ENCODE data around the gene WDR72. TPM values are rescaled to one million over a fixed set of nuclear protein-coding genes. Genes with fewer than 3 reads are reported as not detected.

WDR72 gene
- polyA plus RNA-seq, 1 donor from 2014 or later = 0.05 TPM

DNA sequence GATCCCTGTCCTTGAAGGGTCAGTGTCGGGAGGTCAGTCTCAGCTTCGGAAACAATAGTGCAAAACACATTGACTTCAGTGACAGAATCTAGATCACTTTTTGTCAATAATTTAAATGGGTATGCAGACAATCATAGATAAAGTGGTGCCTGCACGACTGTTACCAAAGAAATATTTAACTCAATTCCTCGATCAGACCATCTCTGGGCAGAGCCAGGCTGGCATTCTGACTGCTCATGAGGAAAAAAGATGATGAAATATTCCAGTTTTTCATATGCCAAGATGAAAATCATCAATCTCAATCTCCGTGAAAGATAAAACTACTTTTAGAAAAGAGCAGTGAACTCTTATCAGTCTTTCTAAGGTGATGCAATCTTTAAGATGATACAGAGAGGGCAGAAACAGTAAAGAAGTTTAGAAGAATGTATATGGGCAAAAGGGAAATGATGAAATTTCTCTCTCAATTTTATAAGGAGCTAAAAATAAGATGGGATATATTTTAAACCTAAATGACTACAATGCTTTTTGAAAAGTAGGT, 169.9 kb downstream of the WDR72 start:
- Histone ChIP-seq H3K79me2 (replicated peaks; ENCODE audit: insufficient read depth, low read length) (no peaks in the 10 kb centered on the region), H3K9ac (ENCODE audit: low read length) (no peak overlapping the region), H3K4me2 (ENCODE audit: low read length) (no peak overlapping the region), H3K9me3 (ENCODE audit: low read length) (no peaks in the 10 kb centered on the region), H3K4me3 (ENCODE audit: low read length) (no peak overlapping the region), H3K27ac (ENCODE audit: low read length) (no peak overlapping the region), H2AFZ (ENCODE audit: low read depth, low read length) (no peak overlapping the region), H3K9me2 (ENCODE audit: insufficient read depth, low read length) (no peaks in the 10 kb centered on the region), H3K36me3 (ENCODE audit: insufficient read depth, low read length) (no peaks in the 10 kb centered on the region), H4K20me1 (ENCODE audit: insufficient read depth) (no peaks in the 10 kb centered on the region), H3F3A (ENCODE audit: insufficient read depth, low read length, poor library complexity, severe bottlenecking) (no peaks in the 10 kb centered on the region), H3K27me3 (ENCODE audit: insufficient read depth, low read depth, low read length) (no peaks in the 10 kb centered on the region)
- TF ChIP-seq TAF1 (IDR thresholded peaks at IDR 0.05; ENCODE audit: low read depth) = no peak

DNA sequence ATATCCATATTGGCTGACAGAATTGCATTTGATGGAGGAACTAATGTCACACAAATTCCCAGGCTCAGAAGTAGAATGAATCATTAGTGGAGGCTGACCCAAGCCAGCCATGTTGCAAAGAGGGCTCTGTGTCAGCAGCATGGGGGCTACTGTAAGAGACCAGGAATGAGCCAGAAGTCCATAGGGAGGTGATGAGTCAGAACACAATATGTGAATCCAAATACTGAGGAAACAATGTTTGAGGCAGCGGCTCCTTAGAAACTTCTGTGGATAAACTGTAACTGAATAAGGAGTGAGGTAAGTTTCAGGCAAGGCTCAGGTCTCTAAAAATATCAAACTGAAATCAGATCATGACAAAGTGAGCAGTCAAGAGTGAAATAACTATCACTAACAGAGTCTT, 170.7 kb downstream of the WDR72 start:
- H3K9me2 ChIP-seq (ENCODE audit: insufficient read depth, low read length) = no peaks in the 10 kb centered on the region
- H4K20me1 ChIP-seq (ENCODE audit: insufficient read depth) = no peaks in the 10 kb centered on the region
- TF ChIP-seq MXI1 (conservative IDR thresholded peaks at IDR 0.05; ENCODE audit: poor library complexity, severe bottlenecking) = no peak
- no peak for TF ChIP-seq SMC3 (conservative IDR thresholded peaks at IDR 0.05; ENCODE audit: poor library complexity)
- TF ChIP-seq RAD21 (conservative IDR thresholded peaks at IDR 0.05) = no peak
- no peak for TF ChIP-seq EP300 (conservative IDR thresholded peaks at IDR 0.05; ENCODE audit: poor library complexity, severe bottlenecking)
- TF ChIP-seq, protein P1, sequence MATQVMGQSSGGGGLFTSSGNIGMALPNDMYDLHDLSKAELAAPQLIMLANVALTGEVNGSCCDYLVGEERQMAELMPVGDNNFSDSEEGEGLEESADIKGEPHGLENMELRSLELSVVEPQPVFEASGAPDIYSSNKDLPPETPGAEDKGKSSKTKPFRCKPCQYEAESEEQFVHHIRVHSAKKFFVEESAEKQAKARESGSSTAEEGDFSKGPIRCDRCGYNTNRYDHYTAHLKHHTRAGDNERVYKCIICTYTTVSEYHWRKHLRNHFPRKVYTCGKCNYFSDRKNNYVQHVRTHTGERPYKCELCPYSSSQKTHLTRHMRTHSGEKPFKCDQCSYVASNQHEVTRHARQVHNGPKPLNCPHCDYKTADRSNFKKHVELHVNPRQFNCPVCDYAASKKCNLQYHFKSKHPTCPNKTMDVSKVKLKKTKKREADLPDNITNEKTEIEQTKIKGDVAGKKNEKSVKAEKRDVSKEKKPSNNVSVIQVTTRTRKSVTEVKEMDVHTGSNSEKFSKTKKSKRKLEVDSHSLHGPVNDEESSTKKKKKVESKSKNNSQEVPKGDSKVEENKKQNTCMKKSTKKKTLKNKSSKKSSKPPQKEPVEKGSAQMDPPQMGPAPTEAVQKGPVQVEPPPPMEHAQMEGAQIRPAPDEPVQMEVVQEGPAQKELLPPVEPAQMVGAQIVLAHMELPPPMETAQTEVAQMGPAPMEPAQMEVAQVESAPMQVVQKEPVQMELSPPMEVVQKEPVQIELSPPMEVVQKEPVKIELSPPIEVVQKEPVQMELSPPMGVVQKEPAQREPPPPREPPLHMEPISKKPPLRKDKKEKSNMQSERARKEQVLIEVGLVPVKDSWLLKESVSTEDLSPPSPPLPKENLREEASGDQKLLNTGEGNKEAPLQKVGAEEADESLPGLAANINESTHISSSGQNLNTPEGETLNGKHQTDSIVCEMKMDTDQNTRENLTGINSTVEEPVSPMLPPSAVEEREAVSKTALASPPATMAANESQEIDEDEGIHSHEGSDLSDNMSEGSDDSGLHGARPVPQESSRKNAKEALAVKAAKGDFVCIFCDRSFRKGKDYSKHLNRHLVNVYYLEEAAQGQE (IDR thresholded peaks at IDR 0.05; ENCODE audit: borderline replicate concordance) = no peak
- no peak for TF ChIP-seq TAF1 (IDR thresholded peaks at IDR 0.05; ENCODE audit: low read depth)
- TF ChIP-seq, protein P2, sequence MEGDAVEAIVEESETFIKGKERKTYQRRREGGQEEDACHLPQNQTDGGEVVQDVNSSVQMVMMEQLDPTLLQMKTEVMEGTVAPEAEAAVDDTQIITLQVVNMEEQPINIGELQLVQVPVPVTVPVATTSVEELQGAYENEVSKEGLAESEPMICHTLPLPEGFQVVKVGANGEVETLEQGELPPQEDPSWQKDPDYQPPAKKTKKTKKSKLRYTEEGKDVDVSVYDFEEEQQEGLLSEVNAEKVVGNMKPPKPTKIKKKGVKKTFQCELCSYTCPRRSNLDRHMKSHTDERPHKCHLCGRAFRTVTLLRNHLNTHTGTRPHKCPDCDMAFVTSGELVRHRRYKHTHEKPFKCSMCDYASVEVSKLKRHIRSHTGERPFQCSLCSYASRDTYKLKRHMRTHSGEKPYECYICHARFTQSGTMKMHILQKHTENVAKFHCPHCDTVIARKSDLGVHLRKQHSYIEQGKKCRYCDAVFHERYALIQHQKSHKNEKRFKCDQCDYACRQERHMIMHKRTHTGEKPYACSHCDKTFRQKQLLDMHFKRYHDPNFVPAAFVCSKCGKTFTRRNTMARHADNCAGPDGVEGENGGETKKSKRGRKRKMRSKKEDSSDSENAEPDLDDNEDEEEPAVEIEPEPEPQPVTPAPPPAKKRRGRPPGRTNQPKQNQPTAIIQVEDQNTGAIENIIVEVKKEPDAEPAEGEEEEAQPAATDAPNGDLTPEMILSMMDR (IDR thresholded peaks at IDR 0.05; ENCODE audit: poor library complexity, severe bottlenecking) = no peak
- no peak for TF ChIP-seq EZH2 (IDR thresholded peaks at IDR 0.05; ENCODE audit: borderline replicate concordance, insufficient read depth, low read length, poor library complexity, severe bottlenecking)
- no peak for TF ChIP-seq POLR2AphosphoS5 (IDR thresholded peaks at IDR 0.05)
- no peaks in the 10 kb centered on the region for H3F3A ChIP-seq (ENCODE audit: insufficient read depth, low read length, poor library complexity, severe bottlenecking)
- no peak overlapping the region for H3K4me2 ChIP-seq (ENCODE audit: low read length)
- no peak overlapping the region for H3K9ac ChIP-seq (ENCODE audit: low read length)
- no peaks in the 10 kb centered on the region for H3K79me2 ChIP-seq (replicated peaks; ENCODE audit: insufficient read depth, low read length)
- no peak overlapping the region for H3K4me3 ChIP-seq (ENCODE audit: low read length)
- no peak overlapping the region for H2AFZ ChIP-seq (ENCODE audit: low read depth, low read length)
- H3K9me3 ChIP-seq (ENCODE audit: low read length) = no peaks in the 10 kb centered on the region
- H3K27ac ChIP-seq (ENCODE audit: low read length) = no peak overlapping the region
- H3K27me3 ChIP-seq (ENCODE audit: insufficient read depth, low read depth, low read length) = no peaks in the 10 kb centered on the region
- no peaks in the 10 kb centered on the region for H3K36me3 ChIP-seq (ENCODE audit: insufficient read depth, low read length)

DNA sequence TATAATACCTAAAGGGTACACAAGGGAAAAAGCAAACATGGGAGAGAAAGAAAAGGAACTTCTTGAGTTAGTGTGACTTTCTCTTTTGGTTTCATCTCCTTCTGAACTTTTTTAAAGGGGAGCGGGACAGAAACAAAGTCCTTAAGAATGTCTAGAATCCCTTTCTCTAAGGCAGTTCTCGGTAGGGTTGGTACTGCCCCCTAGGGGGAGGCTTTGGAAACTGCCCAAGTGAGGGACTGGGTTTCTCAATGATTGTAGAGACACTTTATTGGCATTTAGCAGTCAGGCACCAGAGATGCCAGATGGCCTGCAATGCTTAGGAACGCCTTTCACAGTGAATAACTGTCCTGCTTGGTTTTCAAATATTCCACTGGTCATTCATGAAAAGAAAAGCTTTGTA, 172.7 kb downstream of the WDR72 start:
- H3K27me3 ChIP-seq (ENCODE audit: insufficient read depth, low read depth, low read length) = no peaks in the 10 kb centered on the region
- H3K4me3 ChIP-seq (ENCODE audit: low read length) = no peak overlapping the region
- peak overlapping the region; percentile 25 for H3K27ac ChIP-seq (ENCODE audit: low read length)
- H2AFZ ChIP-seq (ENCODE audit: low read depth, low read length) = no peak overlapping the region
- TF ChIP-seq, protein P2 (IDR thresholded peaks at IDR 0.05; ENCODE audit: poor library complexity, severe bottlenecking) = peak; percentile 18
- TF ChIP-seq TAF1 (IDR thresholded peaks at IDR 0.05; ENCODE audit: low read depth) = no peak
- H3K9me2 ChIP-seq (ENCODE audit: insufficient read depth, low read length) = no peaks in the 10 kb centered on the region
- no peaks in the 10 kb centered on the region for H3F3A ChIP-seq (ENCODE audit: insufficient read depth, low read length, poor library complexity, severe bottlenecking)
- H4K20me1 ChIP-seq (ENCODE audit: insufficient read depth) = no peaks in the 10 kb centered on the region
- no peak overlapping the region for H3K4me2 ChIP-seq (ENCODE audit: low read length)
- H3K36me3 ChIP-seq (ENCODE audit: insufficient read depth, low read length) = no peaks in the 10 kb centered on the region
- H3K9me3 ChIP-seq (ENCODE audit: low read length) = no peaks in the 10 kb centered on the region
- no peaks in the 10 kb centered on the region for H3K79me2 ChIP-seq (replicated peaks; ENCODE audit: insufficient read depth, low read length)
- H3K9ac ChIP-seq (ENCODE audit: low read length) = no peak overlapping the region

All from neural cell (in vitro differentiated cells).